TTC549 (cell line): ENCODE data around the gene MAP2K3.
"Not testable (repeated sequence)": the region's sequence is repeated elsewhere in the genome, so short reads cannot be mapped to it uniquely, and the experiment has no call there.

ENCODE experiments used
- FAIRE-seq: peaks from 2 replicates; lab custom pipeline; 2012; peaks lifted over from hg19 to GRCh38; lab: Jason Lieb, UNC

MAP2K3 gene

GRCh38 chr17:21296097-21297025, 11.8 kb downstream of the MAP2K3 start:
- no peak for FAIRE-seq

- no peak for FAIRE-seq
Observed at GRCh38 chr17:21297026-21297520, 12.6 kb downstream of the MAP2K3 start.

DNA sequence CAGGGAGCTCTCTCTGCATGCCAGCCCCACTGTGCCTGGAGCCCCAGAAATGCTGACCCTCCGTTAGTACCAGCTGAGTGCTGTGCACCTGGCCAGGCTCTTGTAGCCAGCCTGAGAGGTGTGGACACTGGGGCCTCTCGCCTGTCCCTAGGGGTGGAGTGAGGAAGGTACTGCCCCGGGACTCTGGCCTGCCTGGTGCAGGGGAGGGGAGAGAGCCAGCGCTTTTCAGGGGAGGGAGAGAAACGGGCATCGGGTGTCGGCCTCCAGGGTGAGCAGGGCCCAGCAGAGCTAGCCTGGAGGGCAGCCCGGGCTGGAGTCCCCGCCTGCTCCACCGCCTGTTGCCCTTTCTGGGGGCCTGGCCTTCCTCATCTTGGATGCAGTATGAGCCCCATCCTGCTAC, 13.1 kb downstream of the MAP2K3 start:
- FAIRE-seq = no peak

- no peak for FAIRE-seq
Observed at GRCh38 chr17:21298056-21298982, 13.8 kb downstream of the MAP2K3 start.

GRCh38 chr17:21298983-21299519, 14.5 kb downstream of the MAP2K3 start:
- FAIRE-seq = no peak

- FAIRE-seq = no peak
Observed at GRCh38 chr17:21299981-21300600, 15.6 kb downstream of the MAP2K3 start.

DNA sequence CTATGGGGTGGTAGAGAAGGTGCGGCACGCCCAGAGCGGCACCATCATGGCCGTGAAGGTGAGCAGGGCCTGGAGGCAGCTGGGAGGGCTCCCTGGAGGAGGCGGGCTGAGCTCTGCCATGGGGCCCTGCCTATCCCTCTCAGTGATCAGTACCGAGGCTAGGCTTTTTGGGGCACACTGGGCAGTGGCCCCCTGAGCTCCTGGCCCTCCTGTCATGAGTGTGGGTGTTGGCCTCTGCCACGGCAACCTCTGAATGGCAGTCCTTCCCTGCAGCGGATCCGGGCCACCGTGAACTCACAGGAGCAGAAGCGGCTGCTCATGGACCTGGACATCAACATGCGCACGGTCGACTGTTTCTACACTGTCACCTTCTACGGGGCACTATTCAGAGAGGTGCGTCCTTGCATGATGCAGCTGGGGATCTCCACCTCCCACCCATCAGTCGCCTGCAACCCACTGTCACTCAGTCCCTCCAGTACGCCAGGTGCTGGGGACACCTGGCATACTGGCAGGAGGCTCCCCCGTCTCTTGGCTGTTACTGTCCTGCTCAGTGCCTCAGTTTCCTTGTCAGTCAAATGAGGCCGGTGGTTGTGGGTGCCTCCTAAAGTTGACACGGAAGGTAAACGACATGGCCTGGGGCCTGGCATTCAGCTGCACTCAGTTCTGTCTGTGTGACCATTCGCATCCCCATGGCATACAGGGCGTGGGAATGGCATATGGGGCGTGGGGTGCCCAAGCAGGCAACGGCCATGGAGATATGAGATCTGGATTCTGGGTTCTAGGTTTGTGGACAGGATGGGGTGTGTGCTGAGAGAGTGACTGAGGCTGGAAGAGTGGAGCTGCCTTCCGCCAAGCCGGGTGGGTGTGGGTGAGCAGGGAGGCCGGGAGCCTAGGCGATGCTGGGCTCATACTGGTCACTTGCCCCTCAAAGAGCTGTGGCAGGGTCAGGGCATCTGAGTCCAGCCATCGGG, 16.4 kb downstream of the MAP2K3 start:
- no peak for FAIRE-seq

GRCh38 chr17:21301593-21302550, 17.4 kb downstream of the MAP2K3 start:
- no peak for FAIRE-seq

GRCh38 chr17:21302711-21303425, 18.4 kb downstream of the MAP2K3 start:
- FAIRE-seq = no peak

- no peak for FAIRE-seq
Observed at GRCh38 chr17:21303441-21304065, 19.0 kb downstream of the MAP2K3 start.

GRCh38 chr17:21304091-21304490, 19.6 kb downstream of the MAP2K3 start:
- no peak for FAIRE-seq

DNA sequence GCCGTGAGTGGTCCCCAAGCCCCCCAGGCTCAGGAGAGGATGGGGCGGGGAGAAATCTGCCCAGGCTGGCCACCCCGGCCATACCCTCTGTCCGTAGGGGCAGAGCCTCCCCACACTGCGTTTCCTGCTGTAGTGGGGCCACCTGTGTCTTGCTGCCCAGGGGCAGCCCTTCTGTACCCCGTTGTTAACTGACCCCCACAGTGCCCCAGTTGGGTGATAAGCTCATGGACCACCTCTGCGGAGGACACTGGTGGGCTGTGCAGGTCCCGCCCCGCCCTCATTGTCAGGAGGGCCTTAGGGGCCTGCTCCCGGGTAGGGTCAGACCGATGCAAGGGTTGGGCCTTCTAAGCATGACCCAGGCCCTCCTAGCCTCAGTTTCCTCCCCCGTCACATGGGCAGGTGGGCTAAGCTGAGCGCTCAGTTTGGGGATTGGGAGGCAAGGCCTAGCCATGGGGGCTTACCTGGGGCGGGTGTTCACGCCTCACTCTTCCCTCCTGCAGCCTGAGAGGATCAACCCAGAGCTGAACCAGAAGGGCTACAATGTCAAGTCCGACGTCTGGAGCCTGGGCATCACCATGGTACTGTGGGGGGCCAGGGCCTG, 20.1 kb downstream of the MAP2K3 start:
- not testable (repeated sequence) for FAIRE-seq

DNA sequence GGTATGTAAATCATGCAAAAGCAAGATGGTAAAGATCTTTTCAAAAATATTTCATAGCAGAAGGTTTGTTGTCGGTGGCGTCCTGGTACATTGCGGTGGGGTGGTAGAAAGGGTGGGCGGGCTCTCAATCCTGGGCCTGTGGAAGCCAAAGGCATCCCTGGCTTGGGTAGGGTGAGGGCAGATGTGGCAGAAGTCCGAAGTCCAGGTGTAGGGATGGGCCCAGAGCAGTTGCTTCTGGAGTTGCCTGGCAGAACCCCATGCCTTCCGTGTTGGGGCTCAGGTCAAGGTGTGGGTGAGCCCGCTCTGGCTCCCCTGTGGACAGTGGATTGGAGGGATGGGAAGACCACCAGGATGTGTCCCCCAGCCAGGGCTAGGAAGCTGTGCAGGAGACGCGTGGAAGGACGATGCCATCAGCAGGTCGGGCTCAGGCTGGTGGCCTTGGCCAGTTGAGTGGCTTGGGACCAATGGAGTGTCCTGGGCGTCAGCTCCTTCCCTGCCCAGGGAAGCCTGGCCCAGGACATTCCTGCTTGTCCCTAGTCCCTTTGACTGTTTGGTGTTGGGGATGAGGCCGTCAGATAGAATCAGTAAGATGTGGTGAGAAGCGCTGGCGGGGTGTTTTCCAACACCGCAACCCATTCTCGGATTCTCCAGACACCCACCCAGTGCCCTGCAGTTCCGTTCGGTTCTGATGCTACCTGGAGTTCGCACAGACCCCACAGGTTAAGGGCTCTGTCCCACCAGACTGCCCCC, 21.1 kb downstream of the MAP2K3 start:
- FAIRE-seq = not testable (repeated sequence)

DNA sequence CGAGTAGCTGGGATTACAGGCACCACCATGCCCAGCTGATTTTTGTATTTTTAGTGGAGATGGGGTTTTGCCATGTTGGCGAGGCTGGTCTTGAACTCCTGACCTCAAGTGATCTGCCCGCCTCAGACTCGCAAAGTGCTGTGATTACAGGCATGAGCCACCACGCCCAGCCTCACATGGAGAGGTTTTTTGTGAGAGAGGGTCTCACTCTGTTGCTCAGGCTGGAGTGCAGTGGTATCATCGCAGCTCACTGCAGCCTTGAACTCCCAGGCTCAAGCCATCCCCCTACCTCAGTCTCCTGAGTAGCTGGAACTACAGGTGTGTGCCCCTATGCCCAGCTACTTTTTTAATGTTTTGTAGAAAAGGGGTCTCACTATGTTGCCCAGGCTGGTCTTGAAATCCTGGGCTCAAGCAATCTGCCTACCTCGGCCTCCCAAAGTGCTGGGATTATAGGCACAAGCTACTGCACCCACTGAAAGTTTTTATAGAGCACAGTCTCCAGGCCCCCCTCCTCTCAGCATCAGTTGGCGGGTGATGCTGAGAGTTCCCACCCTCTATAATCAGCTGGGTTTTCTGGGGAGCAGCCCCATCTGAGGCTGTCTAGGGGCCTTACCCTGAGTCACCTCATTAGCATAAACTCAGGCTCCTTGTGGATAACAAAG, 22.2 kb downstream of the MAP2K3 start:
- not testable (repeated sequence) for FAIRE-seq

DNA sequence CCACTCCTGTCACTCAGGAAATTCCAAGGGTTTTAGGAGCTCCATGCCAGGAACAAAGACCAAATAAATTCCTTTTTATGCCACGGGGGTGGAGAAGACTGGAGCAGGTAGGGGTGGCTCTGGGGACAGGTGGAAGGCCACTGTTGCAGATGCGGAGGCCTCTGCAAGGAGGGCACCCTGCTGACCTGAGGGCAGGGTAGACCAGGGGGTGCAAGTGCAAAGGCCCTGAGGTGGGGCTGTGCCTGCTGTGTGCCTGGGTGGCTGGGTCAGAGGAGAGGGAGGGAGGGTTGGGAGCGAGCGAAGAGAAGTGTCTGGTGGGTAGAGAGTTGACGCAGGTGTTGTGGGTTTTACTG, 22.7 kb downstream of the MAP2K3 start:
- FAIRE-seq = not testable (repeated sequence)

- FAIRE-seq = not testable (repeated sequence)
Observed at GRCh38 chr17:21308931-21309381, 24.4 kb downstream of the MAP2K3 start.
